ENCODE measurements around the gene SNX25.

DNA sequence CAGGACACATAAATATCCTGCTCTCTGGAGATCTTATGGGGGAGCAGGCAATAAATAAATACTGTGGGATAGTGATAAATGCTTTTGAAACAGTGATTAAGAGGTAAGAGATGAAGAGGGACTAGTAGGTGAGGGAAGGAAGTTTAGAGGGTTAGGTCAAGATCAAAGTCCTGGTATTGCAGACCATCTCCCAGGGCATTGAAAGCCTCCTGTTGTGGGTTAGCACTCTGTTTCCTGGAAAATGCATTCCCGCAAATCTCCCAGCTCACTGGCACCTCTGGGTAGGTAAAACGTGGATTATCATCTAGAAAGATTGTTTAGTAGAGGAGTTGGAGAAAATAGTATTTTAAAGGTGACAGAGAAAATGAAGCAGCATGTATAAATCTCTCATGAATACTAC is 2.2 kb downstream of the SNX25 start:
- no peak for TF ChIP-seq YY1 (IDR thresholded peaks at IDR 0.05; ENCODE audit: insufficient read depth, insufficient read length)
- no peak for TF ChIP-seq ZNF274 (IDR thresholded peaks at IDR 0.05; ENCODE audit: low read depth, low read length)

Measured in NT2/D1 (cell line).